ENCODE data around the gene UCN2.
"Not testable (repeated sequence)": the region's sequence is repeated elsewhere in the genome, so short reads cannot be mapped to it uniquely, and the experiment has no call there.

Gene UCN2

DNA sequence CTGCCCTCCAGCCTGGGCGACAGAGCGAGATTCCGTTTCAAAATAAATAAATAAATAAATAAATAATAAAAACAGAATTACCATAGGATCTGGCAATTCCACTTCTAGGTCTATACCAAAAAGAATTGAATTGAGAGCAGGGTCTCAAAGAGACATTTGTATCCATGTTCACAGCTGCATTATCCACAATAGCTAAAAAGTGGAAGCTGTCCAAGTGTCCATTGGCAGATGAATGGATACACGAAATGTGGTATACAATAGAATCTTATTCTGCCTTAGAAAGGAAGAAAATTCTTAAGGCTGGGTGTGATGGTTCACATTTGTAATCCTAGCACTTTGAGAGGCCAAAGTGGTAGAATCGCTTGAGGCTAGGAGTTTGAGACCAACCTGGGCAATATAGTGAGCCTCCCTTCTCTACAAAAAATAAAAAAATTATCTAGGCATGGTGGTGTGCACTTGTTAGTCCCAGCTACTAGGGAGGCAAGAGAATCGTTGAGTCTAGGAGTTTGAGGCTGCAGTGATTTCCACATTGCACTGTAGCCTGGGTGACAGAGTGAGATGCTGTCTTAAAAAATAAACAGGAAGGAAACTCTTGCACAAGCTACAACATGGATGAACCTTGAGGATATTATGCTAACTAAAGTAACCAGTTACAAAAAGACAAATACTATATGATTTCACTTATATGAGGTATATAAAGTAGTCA is 31.2 kb downstream of the UCN2 start:
- DNase-seq: no peak

- DNase-seq: not testable (repeated sequence)
Observed at GRCh38 chr3:48530701-48531100, 32.9 kb downstream of the UCN2 start.

DNA sequence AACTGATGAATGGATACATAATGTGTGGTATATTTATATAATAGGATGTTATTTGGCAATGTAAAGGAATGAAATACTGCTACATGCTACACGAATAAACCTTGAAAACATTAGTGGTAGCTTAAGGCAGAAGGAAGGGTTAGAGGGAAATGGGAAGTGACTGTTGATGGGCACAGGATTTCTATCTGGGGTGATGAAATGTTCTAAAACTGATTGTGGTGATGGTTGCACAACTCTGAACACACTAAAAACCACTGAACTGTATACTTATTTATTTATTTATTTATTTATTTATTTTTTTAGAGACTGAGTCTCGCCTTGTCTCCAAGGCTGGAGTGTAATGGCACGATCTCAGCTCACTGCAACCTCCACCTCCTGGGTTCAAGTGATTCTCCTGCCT is 34.8 kb downstream of the UCN2 start:
- DNase-seq: no peak

- DNase-seq: no peak
Observed at GRCh38 chr3:48528048-48528447, 35.5 kb downstream of the UCN2 start.

DNA sequence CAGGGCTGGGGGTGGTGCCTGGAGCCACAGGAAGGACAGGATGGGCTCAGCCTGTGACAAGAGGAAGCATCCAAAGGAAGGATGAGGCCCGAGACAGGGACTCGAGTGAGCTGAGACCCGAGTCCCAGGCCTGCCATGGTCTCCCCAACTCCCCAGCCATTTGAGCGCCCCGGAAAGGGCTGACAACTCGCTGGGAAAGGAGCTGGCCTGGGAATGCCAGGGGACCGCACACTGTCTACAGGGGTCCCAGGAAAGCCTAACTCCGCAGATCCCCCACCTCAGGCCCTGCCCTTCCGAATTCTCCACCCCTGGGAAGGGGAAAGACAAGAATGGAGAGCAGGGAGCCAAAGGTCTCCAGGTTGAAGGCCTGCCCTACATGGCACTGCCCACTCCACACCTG is 38.6 kb downstream of the UCN2 start:
- no peak for DNase-seq

DNA sequence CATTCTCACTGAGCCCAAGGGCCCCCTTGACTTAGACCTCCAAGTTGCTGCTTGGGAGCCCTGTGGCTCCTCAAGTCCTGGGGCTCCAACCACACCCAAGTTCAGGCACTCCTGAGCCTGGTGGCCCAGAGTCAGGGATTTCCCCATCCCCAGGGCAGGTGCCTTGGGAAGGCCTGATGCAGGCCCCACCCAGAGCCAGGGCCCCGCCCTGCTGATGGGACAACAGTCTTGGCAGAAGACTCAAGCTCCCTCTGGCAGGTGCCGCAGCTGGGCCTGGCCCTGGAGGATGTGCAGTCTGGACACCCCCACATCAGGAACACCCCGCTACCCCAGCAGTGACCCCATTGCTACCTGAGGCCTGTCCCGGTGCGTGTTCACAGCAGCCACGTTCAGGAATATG is 41.9 kb downstream of the UCN2 start:
- DNase-seq: no peak

DNA sequence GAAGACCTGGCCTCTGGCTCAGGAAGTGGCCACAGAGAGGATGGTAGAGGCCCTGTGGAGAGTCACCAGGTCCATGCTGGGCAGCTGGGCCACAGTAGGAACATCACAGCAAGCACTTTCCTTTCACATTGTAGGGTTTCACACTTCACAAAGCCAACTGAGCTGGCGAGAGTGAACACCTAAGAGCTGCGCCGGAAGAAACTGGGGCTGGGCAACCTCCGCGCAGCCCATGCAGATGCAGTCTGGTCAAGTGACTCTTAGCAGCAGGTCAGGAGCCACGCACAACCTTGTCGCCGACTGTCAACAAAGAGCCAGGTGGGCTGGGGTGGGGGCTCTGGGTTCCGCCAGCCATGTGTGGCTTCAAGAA is 44.3 kb downstream of the UCN2 start:
- no peak for DNase-seq

GRCh38 chr3:48518638-48519276 is 44.8 kb downstream of the UCN2 start:
- no peak for DNase-seq

GRCh38 chr3:48518069-48518468 is 45.5 kb downstream of the UCN2 start:
- no peak for DNase-seq

- no peak for DNase-seq
Observed at GRCh38 chr3:48516571-48516970, 47.0 kb downstream of the UCN2 start.

DNA sequence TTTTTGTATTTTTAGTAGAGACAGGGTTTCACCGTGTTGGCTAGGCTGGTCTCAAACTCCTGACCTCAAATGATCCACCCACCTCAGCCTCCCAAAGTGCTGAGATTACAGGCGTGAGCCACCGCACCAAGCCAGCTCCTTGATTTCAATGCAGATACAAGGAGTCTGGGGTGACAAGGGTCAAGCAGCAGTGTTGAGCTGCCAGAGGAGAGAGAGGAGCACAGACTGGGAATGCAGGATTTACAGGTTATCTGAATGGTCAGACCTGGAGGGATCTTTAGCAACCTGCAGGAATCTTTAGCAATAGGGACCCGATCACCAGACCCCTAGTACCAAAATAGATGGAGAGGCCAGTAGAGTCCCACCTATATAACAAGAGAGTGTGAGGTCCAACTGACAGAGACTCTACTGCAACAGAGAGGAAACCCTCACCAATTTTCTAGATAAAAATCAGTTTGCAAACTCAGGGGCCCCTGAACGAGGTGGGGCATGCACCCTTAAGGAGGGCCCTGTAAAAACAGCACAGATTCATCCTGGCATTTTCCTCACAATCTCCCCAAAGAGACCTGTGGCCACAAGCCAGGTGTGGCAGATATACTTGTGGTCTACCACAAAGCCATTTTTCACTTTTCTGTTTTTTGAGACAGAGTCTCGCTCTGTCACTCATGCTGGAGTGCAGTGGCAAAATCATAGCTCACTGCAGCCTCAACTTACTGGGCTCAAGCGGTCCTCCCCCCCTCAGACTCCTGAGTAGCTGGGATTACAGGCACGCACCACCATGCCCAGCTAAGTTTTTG is 49.0 kb downstream of the UCN2 start:
- peak; percentile 52 for DNase-seq
